ENCODE measurements around the gene DCAF12.

Gene DCAF12

GRCh38 chr9:34134521-34134920, 8.0 kb upstream of the DCAF12 start:
- TF ChIP-seq CTCF (IDR thresholded peaks at IDR 0.05): no peak

- no peak for TF ChIP-seq CTCF (IDR thresholded peaks at IDR 0.05)
These were observed 7.0 kb upstream of the DCAF12 start for GRCh38 chr9:34133436-34133949.

GRCh38 chr9:34131571-34131970, 5.1 kb upstream of the DCAF12 start:
- no peak for TF ChIP-seq CTCF (IDR thresholded peaks at IDR 0.05)

- no peak for TF ChIP-seq CTCF (IDR thresholded peaks at IDR 0.05)
These were observed 794 bp upstream of the DCAF12 start for GRCh38 chr9:34127035-34127948.

GRCh38 chr9:34125681-34126206, 754 bp downstream of the DCAF12 start:
- TF ChIP-seq CTCF (IDR thresholded peaks at IDR 0.05): no peak

- TF ChIP-seq CTCF (IDR thresholded peaks at IDR 0.05): no peak
These were observed 1.6 kb downstream of the DCAF12 start for GRCh38 chr9:34124926-34125325.

GRCh38 chr9:34124099-34124498, 2.4 kb downstream of the DCAF12 start:
- TF ChIP-seq CTCF (IDR thresholded peaks at IDR 0.05): no peak
